Measurements from ENCODE around the gene FBXW5. TPM values are rescaled to one million over a fixed set of nuclear protein-coding genes. Genes with fewer than 3 reads are reported as not detected.
A peak's percentile ranks its signal among the peaks of the same experiment; 100 is the strongest.

FBXW5 gene
- polyA plus RNA-seq, 3 donors: 85.3 to 117 (median 92.7) TPM

GRCh38 chr9:136926749-136927148, 17.8 kb downstream of the FBXW5 start:
- intact Hi-C loops (cut with micrococcal nuclease): no loop called here
- Mint-ChIP-seq H3K9me3 (peaks cover 0 to 2% (median 0%) of the 10 kb centered on the region in 7 donors), H3K4me3 (no peak overlapping the region), H3K27me3 (ENCODE audit: low read depth in 3 of 3) (no peaks in the 10 kb centered on the region), H3K4me1 (peaks cover 10% of the 10 kb centered on the region), H3K27ac (peak overlapping the region in 1 of 7 donors; percentile 30), H3K36me3 (peaks cover 27 to 59% of the 10 kb centered on the region in 2 donors)
- 97% methylated on average over 13 of the region's 13 CpGs for WGBS (ENCODE audit: insufficient coverage)
- Histone ChIP-seq H2AFZ (ENCODE audit: insufficient read depth, low read depth, low read length, poor library complexity, severe bottlenecking) (no peak overlapping the region), H4K20me1 (ENCODE audit: insufficient read depth, low read length) (no peaks in the 10 kb centered on the region), H3K4me1 (ENCODE audit: control insufficient read depth in 1 of 2, insufficient read depth in 2 of 2, low read length in 2 of 2) (peaks cover 0 to 5% of the 10 kb centered on the region in 2 donors), H3K27ac (ENCODE audit: low read depth in 1 of 2, low read length in 2 of 2) (no peak overlapping the region), H3K4me3 (replicated peaks in 1 of 3; ENCODE audit: low read depth in 2 of 3, low read length in 3 of 3) (no peak overlapping the region), H3K4me2 (replicated peaks; ENCODE audit: extremely low read depth, low read length, poor library complexity, severe bottlenecking) (no peak overlapping the region), H3K27me3 (ENCODE audit: control insufficient read depth in 2 of 2, insufficient read depth in 2 of 2, low read length in 2 of 2) (no peaks in the 10 kb centered on the region), H3K9ac (ENCODE audit: insufficient read depth, low read length, poor library complexity, severe bottlenecking) (no peak overlapping the region), H3K79me2 (ENCODE audit: insufficient read depth, low read length) (no peaks in the 10 kb centered on the region), H3K9me3 (replicated peaks in 1 of 2; ENCODE audit: control insufficient read depth in 1 of 2, insufficient read depth in 1 of 2, low read length in 2 of 2) (no peaks in the 10 kb centered on the region), H3K36me3 (replicated peaks in 1 of 2; ENCODE audit: control insufficient read depth in 1 of 2, insufficient read depth in 2 of 2, low read length in 2 of 2) (peaks cover 20 to 57% of the 10 kb centered on the region in 2 donors)
- no peak for DNase-seq
- TF ChIP-seq CTCF (IDR thresholded peaks at IDR 0.05): no peak

GRCh38 chr9:136926154-136926704, 18.3 kb downstream of the FBXW5 start:
- no peak overlapping the region for H3K9ac ChIP-seq (ENCODE audit: insufficient read depth, low read length, poor library complexity, severe bottlenecking)
- 96% methylated on average over 8 of the region's 9 CpGs for WGBS (ENCODE audit: insufficient coverage)
- Mint-ChIP-seq H3K9me3 (peaks cover 0 to 2% (median 0%) of the 10 kb centered on the region in 7 donors), H3K36me3 (peaks cover 27 to 59% of the 10 kb centered on the region in 2 donors), H3K4me3 (no peak overlapping the region), H3K27ac (peak overlapping the region in 2 of 7 donors; percentile 8 to 30), H3K4me1 (peaks cover 9% of the 10 kb centered on the region), H3K27me3 (ENCODE audit: low read depth in 3 of 3) (no peaks in the 10 kb centered on the region)
- H3K9me3 ChIP-seq (replicated peaks in 1 of 2; ENCODE audit: control insufficient read depth in 1 of 2, insufficient read depth in 1 of 2, low read length in 2 of 2): no peaks in the 10 kb centered on the region
- H3K79me2 ChIP-seq (ENCODE audit: insufficient read depth, low read length): no peaks in the 10 kb centered on the region
- no peak overlapping the region for H3K27ac ChIP-seq (ENCODE audit: low read depth in 1 of 2, low read length in 2 of 2)
- H2AFZ ChIP-seq (ENCODE audit: insufficient read depth, low read depth, low read length, poor library complexity, severe bottlenecking): no peak overlapping the region
- intact Hi-C loops (cut with micrococcal nuclease): no loop called here
- DNase-seq: no peak
- H3K4me1 ChIP-seq (ENCODE audit: control insufficient read depth in 1 of 2, insufficient read depth in 2 of 2, low read length in 2 of 2): peaks cover 0 to 5% of the 10 kb centered on the region in 2 donors
- no peaks in the 10 kb centered on the region for H4K20me1 ChIP-seq (ENCODE audit: insufficient read depth, low read length)
- H3K4me3 ChIP-seq (replicated peaks in 1 of 3; ENCODE audit: low read depth in 2 of 3, low read length in 3 of 3): no peak overlapping the region
- H3K36me3 ChIP-seq (replicated peaks in 1 of 2; ENCODE audit: control insufficient read depth in 1 of 2, insufficient read depth in 2 of 2, low read length in 2 of 2): peaks cover 21 to 60% of the 10 kb centered on the region in 2 donors
- no peaks in the 10 kb centered on the region for H3K27me3 ChIP-seq (ENCODE audit: control insufficient read depth in 2 of 2, insufficient read depth in 2 of 2, low read length in 2 of 2)
- TF ChIP-seq CTCF (IDR thresholded peaks at IDR 0.05): no peak
- no peak overlapping the region for H3K4me2 ChIP-seq (replicated peaks; ENCODE audit: extremely low read depth, low read length, poor library complexity, severe bottlenecking)
